ELR (cell line): Measurements from ENCODE around the gene ZNF343.
"Not testable (repeated sequence)": the region's sequence is repeated elsewhere in the genome, so short reads cannot be mapped to it uniquely, and the experiment has no call there.

Experiments
- DNase-seq: peaks from one replicate; pipeline ENCODE4 v3.0.0-alpha.2; 2015; ENCODE audit warnings: low read depth

The ZNF343 gene

DNA sequence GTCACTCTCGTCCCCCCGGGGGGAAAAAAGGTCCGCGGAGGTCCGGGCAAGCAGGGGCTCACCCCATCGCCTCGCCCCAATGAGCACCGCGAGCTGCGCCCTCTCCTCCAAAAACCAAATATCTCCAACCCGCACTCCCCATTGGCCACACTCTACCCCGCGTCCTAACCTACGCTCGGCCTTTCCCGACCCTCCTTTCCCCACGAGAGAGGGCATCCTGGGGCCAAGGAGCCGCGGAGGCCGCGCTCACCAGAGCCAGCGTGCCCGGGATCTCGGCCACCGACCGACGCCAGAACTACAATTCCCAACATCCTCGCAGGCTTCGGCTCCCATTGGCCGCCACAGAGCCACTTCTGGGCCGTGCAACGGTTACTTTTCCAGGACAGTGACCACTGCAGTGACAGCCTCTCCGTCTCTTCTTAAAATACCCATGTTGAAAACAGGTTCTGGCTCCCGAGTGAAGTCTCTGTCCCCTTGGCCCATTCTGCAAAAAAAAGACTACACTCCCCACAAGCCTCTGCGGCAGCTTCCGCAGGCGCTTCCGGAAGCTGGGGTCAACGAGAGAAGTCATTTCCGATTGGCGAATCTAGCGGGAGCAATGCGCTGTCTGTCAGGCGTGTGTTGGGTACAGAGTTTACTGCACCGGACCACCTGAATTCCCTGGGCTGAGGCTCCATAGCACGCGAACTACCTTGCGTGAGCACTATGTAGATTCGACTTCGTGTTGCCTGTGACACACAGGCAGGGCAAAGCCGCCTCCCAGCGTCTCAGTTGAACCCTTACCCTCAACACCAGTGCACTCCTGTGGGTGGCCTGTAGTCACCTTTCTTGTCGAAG, at the start of gene ZNF343:
Gene ZNF343, minus strand, starts transcription at position 285 of the 837 bp plus-strand sequence. CDS start 15,020 bp downstream, outside the sequence.
- DNase-seq = peak; percentile 86

GRCh38 chr20:2557873-2558580, 49.3 kb upstream of the ZNF343 start:
- no peak for DNase-seq

DNA sequence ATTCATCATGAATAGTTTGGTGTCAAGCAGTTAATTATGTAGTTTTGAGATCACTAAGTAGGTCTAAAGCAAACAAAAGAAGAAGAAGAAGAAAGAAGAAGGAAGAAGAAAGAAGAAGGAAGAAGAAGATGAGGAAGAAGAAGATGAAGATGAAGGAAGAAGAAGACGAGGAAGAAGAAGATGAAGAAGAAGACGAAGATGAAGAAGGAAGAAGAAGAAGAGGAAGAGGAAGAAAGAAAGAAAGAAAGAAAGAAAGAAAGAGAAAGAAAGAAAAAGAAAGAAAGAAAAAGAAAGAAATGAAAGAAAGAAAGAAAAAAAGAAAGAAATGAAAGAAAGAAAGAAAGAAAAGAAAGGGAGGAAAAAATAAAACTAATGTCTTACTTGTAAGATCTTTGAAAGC, 36.9 kb upstream of the ZNF343 start:
- no peak for DNase-seq

DNA sequence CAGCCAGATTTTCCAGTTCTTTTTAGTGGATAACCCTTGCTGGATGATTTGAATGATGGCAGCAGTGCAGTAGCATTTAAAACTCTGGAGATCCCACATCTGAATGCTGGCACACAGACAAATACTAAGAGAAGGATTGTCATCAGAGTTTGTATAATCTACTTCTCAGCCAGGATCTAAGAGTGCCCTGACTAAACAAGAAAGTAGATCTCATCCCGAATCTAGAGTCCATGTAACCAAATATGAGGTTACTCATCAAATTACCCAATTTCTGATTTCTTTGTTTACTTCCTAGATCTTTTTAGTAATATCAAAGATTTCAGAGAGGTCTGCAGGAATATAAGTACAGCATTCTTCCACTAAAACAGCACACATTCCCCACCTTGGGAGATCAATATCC, 35.5 kb upstream of the ZNF343 start:
- DNase-seq = no peak

GRCh38 chr20:2542361-2542760, 33.6 kb upstream of the ZNF343 start:
- DNase-seq = no peak

- no peak for DNase-seq
Observed at GRCh38 chr20:2541940-2542339, 33.2 kb upstream of the ZNF343 start.

- DNase-seq = no peak
Observed at GRCh38 chr20:2538931-2539720, 30.4 kb upstream of the ZNF343 start.

DNA sequence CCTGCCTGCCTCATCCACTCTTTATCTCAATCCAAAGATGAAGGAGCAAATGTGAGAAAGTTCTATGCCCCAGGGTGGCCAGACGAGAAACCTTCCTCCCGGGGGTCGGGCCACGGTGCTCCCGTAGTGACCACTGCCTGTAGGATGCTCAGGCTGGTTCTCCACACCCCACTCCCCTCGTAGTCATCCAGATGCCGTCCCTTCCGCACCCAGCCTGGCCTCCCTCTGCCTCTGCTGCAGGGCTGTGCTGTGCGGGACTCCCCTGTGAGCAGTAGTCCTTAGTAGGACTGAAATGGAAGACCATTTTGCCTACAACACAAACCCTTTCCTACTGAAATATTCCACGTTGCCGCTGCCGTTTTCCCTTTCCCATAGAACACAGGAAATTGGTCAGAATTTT, 29.6 kb upstream of the ZNF343 start:
- no peak for DNase-seq

DNA sequence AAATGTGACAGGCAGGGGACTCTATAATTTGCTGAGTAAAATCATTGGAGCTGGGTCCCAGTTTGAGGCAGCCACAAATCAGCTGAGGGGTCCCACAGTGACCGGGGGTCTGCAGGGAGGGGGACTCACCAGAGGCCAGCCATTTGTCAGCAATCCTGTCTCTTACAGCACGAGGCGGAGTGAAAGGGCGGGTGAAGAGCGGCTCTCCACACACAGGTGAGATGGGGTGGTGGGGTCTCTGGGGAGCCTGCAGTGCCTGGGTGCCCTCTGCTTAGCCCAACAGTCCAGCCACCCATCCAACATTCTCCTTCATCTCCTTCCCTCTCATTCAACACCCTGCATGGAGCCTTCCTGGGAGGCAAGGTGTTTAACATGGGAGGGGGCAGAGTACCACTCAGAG, 28.4 kb upstream of the ZNF343 start:
- DNase-seq = no peak

- no peak for DNase-seq
Observed at GRCh38 chr20:2536560-2536986, 27.9 kb upstream of the ZNF343 start, which contains the start of gene TMC2. Gene TMC2, plus strand, starts transcription at chr20:2536573. Its CDS starts 49 bp downstream, at chr20:2536622.

DNA sequence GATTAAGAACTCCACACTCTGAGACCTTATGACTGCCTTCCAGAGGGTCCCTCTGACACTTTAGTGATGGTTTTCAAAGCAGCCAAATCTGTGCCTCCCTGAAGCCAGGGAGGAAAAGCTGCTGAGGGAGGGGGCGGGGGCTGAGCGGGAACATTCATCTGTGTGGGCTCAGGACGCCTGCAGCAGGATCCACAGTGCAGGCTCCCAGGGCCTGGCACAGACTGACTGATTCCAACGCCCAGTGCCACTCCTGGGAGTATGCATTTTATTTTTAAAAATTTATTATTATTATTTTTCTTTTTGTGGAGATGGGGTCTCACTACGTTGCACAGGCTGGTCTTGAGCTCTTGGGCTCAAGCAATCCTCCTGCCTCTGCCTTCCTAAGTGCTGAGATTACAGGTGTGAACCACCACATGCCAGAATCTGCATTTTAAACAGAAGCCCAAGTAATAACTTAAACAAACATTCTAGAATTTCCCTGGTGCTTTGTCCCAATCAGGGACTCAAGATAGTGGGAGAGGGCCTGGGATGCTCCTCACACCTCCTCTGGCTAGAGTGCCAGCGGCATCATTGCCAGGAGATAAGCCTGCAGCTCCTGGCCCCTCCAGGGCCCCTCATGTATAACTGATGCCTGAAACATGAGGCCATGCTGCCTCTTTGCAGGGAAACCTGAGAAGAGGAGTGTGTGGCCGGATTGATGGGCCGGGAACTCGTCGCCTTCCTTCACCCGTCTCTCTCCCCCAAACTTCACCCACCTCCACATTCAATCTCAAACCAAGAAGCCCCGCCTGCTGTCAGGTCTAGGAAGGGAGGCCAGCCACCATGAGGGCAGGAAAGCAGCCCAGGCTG, 27.2 kb upstream of the ZNF343 start:
- no peak for DNase-seq

DNA sequence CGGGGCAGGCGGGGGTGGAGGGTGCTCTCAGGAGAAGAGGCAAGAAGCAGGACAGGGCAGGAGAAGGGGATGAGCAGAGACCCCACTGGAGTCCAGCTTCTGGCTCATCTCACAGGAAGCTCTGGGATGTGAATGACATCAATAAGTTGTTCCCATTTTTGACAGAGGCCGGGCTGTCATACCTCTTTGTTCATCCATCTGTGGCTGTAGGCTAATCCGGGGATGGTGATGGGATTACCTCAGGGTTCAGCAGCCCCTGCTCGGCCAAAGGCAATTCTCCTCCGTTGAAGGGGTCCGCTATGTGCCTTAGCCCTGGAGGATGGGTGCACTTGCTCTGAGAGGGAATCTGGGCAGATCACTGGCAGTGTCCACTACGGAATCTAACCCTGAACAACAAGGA, 24.4 kb upstream of the ZNF343 start:
- no peak for DNase-seq

DNA sequence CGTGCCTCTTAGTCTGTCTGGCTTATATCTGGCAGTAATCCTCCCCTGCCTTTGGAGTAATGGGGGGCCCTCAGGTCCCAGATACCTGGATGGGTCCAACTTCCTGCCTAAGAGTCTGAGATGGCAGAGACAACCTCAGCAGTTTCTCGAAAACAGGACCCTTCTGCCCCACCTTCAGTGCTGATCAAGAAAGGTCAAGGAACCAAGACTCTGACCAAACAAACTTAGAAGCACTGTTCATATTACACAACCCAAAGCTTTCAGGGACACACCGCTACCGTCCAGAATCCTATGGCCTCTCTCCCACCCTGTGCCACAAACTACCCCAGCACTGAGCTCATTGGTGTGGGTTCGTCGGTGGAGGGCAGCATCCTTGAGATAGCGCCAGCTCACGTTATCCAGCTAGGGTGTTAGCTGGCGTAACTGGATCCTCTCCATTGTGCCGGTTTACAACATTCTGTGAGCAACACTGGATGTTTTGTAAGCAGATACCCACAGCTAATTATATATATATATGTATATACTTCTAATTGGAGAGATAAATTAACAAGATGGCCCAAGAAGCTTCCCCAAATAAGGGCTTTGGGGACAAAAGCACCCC, 20.1 kb upstream of the ZNF343 start:
- DNase-seq = no peak

GRCh38 chr20:2527762-2528161, 19.0 kb upstream of the ZNF343 start:
- DNase-seq = no peak

GRCh38 chr20:2526218-2526583, 17.5 kb upstream of the ZNF343 start:
- DNase-seq = not testable (repeated sequence)

- DNase-seq = peak; percentile 77
Observed at GRCh38 chr20:2524709-2525506, 16.2 kb upstream of the ZNF343 start.

DNA sequence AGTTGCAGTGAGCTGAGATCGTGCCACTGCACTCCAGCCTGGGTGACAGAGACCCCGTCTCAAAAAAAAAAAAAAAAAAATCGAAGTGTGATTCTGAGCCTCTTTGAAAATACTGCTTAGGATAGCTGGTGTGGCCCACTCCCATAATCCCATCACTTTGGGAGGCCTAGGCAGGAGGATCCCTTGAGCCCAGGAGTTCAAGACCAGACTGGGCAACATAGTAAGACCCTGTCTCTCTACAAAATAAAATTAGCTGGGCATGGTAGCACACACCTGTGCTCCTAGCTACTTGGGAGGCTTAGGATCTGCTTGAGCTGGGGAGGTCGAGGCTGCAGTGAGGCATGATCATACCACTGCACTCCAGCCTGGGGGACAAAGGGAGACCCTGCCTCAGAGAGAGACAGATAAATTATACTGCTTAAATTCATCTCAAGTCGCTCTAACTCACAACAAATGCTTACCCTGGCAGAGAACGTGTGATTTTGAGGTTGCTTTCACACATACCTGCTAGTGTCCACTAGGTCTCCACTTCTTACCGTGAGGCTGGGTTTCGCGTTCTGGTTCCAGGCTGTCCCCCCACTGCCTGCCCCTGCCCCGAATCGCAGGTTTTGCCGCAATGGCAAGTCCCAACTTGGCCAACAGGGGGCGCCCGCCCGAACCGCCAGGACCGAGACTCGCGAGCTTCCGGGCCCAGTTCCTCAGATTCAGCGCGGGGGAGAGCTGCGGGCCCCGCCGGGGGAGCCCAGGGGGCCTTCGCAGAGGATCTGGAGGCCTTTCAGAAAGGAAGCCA, 15.4 kb upstream of the ZNF343 start:
- DNase-seq = peak; percentile 78

GRCh38 chr20:2522826-2523429, 14.2 kb upstream of the ZNF343 start:
- not testable (repeated sequence) for DNase-seq
